NOMO-1 treated with dmso at 0.1 percent for 144 hours (cell line): Measurements from ENCODE around the gene NEDD4.
"Not testable (repeated sequence)": the region's sequence is repeated elsewhere in the genome, so short reads cannot be mapped to it uniquely, and the experiment has no call there.

Experiments
- DNase-seq: peaks from one replicate; lab custom pipeline; 2025; ENCODE audit not compliant: unreplicated experiment; lab: John Stamatoyannopoulos, UW

NEDD4 gene

DNA sequence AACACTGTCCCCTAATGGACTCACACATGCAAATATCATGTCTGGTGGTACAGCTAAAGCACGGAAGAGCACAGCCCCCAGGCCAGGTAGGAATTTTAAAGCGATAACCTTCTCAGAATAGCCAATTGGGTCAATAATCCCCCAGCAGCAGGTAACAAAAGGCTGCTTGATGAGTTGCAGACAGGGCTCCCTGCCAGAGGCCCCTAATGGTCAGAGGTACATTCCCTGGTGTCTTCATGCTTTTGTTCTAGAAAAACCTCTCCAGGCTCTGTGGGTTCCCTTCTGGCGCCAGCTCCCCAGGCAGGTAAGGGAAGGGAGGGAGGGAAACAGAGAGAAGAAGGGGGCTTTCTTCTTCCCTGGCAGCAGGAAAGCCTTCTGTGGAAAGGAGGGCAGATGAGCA lies 207.1 kb downstream of the NEDD4 start:
- no peak for DNase-seq

- DNase-seq: not testable (repeated sequence)
These were observed 207.8 kb downstream of the NEDD4 start for GRCh38 chr15:55785593-55785992.

GRCh38 chr15:55784286-55784685 lies 209.1 kb downstream of the NEDD4 start:
- no peak for DNase-seq

- DNase-seq: no peak
These were observed 210.5 kb downstream of the NEDD4 start for GRCh38 chr15:55782901-55783300.

GRCh38 chr15:55780292-55780691 lies 213.1 kb downstream of the NEDD4 start:
- DNase-seq: no peak

- DNase-seq: no peak
These were observed 214.5 kb downstream of the NEDD4 start for GRCh38 chr15:55778932-55779331.
